ENCODE measurements around the gene CSTB.

- TF ChIP-seq POLR2AphosphoS5 (IDR thresholded peaks at IDR 0.05; ENCODE audit: low read depth, low read length) (peak; percentile 48; the same call in 1 of the 2 replicates), KDM5A (IDR thresholded peaks at IDR 0.05; ENCODE audit: low read length) (no peak)
Observed at GRCh38 chr21:43775795-43776430, at the start of gene CSTB.
